ENCODE results near the gene PIN4.
A peak's percentile ranks its signal among the peaks of the same experiment; 100 is the strongest.

Gene PIN4

DNA sequence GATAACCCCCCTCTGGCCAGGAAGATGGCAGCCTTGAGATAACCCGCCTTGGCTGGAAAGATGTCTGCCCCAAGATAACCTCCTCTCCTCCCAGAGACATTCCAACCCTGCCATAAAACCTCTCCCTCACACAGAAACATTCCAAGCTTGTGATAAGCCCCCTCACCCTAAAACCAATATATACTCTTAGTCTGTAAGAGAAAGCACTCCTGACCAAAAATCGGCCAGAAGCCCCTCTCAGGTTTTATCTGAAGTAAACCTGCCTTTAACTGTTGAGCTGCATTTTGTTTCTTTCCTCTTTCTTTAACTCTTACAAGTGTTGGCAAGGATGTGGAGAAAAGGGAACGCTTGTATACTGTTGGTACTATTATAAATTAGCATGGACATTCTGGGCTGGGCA, 48.7 kb downstream of the PIN4 start:
- TF ChIP-seq, protein P1, sequence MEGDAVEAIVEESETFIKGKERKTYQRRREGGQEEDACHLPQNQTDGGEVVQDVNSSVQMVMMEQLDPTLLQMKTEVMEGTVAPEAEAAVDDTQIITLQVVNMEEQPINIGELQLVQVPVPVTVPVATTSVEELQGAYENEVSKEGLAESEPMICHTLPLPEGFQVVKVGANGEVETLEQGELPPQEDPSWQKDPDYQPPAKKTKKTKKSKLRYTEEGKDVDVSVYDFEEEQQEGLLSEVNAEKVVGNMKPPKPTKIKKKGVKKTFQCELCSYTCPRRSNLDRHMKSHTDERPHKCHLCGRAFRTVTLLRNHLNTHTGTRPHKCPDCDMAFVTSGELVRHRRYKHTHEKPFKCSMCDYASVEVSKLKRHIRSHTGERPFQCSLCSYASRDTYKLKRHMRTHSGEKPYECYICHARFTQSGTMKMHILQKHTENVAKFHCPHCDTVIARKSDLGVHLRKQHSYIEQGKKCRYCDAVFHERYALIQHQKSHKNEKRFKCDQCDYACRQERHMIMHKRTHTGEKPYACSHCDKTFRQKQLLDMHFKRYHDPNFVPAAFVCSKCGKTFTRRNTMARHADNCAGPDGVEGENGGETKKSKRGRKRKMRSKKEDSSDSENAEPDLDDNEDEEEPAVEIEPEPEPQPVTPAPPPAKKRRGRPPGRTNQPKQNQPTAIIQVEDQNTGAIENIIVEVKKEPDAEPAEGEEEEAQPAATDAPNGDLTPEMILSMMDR (IDR thresholded peaks at IDR 0.05; ENCODE audit: low read depth, low read length): no peak
- no peak overlapping the region for H3K27ac ChIP-seq
- no peaks in the 10 kb centered on the region for H3K9me3 ChIP-seq (ENCODE audit: severe bottlenecking)

DNA sequence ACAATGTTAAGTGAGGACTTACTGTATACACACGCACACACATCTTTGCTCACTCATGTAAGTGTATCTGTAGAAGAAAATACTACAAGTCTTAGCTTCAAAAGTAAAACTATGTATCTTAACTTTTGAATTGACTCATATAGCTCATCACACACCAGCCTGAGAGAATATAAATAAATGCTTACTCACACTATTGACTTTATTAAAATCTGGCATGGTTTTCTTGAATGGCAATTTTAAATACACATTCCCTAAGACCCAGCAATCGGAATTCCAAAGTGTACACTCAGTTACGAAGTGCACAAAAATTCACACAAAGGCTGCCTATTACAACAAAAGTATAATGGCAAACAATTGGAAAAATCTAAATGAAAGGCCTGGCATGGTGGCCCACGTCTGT, 55.3 kb downstream of the PIN4 start:
- H3K36me3 ChIP-seq: peaks cover 17% of the 10 kb centered on the region
- H3K9me3 ChIP-seq (ENCODE audit: severe bottlenecking): no peaks in the 10 kb centered on the region
- TF ChIP-seq, protein P1 (IDR thresholded peaks at IDR 0.05; ENCODE audit: low read depth, low read length): no peak
- no peaks in the 10 kb centered on the region for H3K27me3 ChIP-seq (ENCODE audit: insufficient read depth, low read depth, severe bottlenecking)
- no peak for DNase-seq
- H3K4me3 ChIP-seq (ENCODE audit: low read depth, low read length): no peak overlapping the region
- no peak overlapping the region for H3K27ac ChIP-seq

More for the DNA sequence above, 48.7 kb downstream of the PIN4 start:
- DNase-seq: no peak
- Histone ChIP-seq H3K36me3 (peaks cover 9% of the 10 kb centered on the region), H3K27me3 (ENCODE audit: insufficient read depth, low read depth, severe bottlenecking) (no peaks in the 10 kb centered on the region), H3K4me3 (ENCODE audit: low read depth, low read length) (no peak overlapping the region)

DNA sequence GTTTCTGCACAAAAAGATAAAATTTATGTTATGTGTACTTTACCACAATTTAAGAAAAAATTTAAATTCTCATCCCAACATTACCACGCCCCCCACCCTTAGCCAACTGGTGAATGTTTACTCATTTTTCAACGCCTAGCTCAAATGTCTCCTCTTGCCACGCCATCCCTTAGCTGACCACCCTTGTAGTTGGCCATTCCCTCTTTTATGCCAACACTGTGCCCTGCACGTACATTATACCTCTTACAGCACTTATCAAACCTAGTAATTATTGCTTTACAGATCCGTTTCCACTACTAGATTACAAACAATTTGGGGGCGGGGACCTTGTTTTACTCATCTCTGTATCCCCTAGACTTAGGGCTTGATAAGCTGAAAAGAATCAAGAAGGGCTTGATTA, 56.6 kb downstream of the PIN4 start:
- peak overlapping the region; percentile 65 for H3K4me3 ChIP-seq (ENCODE audit: low read depth, low read length)
- no peaks in the 10 kb centered on the region for H3K9me3 ChIP-seq (ENCODE audit: severe bottlenecking)
- DNase-seq: no peak
- TF ChIP-seq, protein P1 (IDR thresholded peaks at IDR 0.05; ENCODE audit: low read depth, low read length): no peak
- peaks cover 17% of the 10 kb centered on the region for H3K36me3 ChIP-seq
- H3K27ac ChIP-seq: peak overlapping the region; percentile 82
- H3K27me3 ChIP-seq (ENCODE audit: insufficient read depth, low read depth, severe bottlenecking): no peaks in the 10 kb centered on the region

DNA sequence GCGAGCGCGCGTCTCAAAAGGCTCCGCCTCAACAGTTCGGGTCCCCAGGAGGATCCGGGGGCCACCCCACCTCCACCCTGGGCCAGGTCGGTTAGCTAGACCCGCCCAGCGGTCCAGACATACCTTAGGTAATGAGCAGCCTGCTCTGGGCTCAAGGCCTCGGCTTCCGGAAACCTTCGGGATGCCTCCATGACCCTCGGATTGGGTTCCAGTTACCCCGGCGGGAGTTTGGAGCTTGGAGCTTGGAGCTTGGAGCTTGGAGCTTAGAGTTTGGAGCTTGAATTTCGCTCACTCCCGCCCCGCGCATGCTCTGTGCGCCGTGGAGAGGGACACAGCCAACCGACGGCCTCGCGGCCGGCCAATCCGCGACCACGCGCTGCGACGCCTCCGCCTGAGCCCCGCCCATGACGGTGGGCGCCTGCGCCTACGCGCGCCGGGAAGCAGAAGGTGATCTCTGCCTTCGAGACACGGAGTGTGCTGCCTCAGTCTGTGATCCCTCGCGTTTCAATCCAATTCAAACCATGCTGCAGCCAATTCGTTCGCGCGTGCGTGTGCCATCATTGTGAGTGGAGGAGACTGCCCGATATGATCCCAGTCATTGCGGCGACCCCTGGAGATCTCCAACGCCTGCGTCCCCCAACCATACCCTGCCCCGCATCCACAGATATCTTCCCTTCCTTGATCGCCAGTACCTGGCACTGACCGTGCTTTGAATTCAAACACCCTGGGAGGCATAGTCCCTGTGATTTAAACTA, 57.3 kb downstream of the PIN4 start, which contains the start of gene ERCC6L:
ERCC6L (minus strand) TSS at position 307 of the 755 bp plus-strand sequence; CDS start at position 191, 116 bp downstream.
- TF ChIP-seq, protein P1 (IDR thresholded peaks at IDR 0.05; ENCODE audit: low read depth, low read length): no peak
- peak; percentile 90 for DNase-seq
- Histone ChIP-seq H3K9me3 (ENCODE audit: severe bottlenecking) (no peaks in the 10 kb centered on the region), H3K27me3 (ENCODE audit: insufficient read depth, low read depth, severe bottlenecking) (no peaks in the 10 kb centered on the region), H3K4me3 (ENCODE audit: low read depth, low read length) (peak within 1 kb of the TSS; percentile 65), H3K36me3 (peaks cover 17% of the 10 kb centered on the region), H3K27ac (peak within 1 kb of the TSS; percentile 82)

DNA sequence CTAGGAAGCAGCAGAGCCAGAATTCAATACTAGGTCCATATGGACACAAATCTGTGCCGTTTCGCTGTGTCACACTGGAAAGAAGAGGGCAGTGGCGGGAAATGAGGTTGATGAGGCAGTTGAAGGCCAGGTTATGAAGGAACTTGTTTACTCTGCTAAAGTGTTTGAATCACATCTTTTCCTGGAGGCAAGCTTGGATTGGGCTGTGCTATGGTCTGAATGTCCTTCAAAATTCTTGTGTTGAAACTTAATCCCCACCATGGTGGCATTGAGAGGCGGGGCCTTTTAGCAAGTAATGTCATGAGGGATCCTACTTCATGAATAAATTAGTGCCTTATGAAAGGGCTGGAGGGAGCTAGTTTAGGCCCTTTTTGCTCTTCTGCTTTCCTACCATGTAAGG, 59.4 kb downstream of the PIN4 start:
- no peaks in the 10 kb centered on the region for H3K9me3 ChIP-seq (ENCODE audit: severe bottlenecking)
- no peak overlapping the region for H3K4me3 ChIP-seq (ENCODE audit: low read depth, low read length)
- TF ChIP-seq, protein P1 (IDR thresholded peaks at IDR 0.05; ENCODE audit: low read depth, low read length): no peak
- no peaks in the 10 kb centered on the region for H3K27me3 ChIP-seq (ENCODE audit: insufficient read depth, low read depth, severe bottlenecking)
- no peak overlapping the region for H3K27ac ChIP-seq
- DNase-seq: no peak
- H3K36me3 ChIP-seq: peaks cover 12% of the 10 kb centered on the region
